NCI-H69 (cell line): Measurements from ENCODE around the gene FGF5.
"Not testable (repeated sequence)": the region's sequence is repeated elsewhere in the genome, so short reads cannot be mapped to it uniquely, and the experiment has no call there.

Source experiments
- DNase-seq: peaks from one replicate; lab custom pipeline; 2025; lab: John Stamatoyannopoulos, UW

FGF5 gene, protein sequence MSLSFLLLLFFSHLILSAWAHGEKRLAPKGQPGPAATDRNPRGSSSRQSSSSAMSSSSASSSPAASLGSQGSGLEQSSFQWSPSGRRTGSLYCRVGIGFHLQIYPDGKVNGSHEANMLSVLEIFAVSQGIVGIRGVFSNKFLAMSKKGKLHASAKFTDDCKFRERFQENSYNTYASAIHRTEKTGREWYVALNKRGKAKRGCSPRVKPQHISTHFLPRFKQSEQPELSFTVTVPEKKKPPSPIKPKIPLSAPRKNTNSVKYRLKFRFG

DNA sequence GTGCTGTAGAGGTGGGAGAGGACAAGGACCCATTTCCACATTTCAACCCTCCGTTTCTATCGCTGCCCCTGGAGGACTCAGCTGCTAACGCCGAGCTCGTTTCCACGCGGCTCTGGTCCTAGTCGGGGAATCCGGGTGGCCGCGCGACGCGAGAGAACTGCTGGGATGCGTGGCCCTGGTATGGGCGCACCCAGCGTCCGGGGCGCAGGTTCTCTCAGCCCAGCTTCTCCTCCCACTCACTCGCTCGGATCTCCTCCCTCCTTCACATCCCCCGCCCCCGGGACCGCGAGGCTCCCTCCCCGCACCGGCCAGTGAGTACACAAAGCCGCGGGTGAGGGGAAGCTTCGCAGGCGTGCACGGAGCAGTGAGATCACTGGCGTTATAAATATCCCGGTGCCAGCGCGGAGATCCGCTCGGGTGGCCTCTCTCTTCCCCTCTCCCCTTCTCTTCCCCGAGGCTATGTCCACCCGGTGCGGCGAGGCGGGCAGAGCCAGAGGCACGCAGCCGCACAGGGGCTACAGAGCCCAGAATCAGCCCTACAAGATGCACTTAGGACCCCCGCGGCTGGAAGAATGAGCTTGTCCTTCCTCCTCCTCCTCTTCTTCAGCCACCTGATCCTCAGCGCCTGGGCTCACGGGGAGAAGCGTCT lies at the start of gene FGF5:
Gene FGF5, plus strand, starts transcription at position 412 of the 649 bp plus-strand sequence. Its CDS starts 161 bp downstream, at position 573.
- peak; percentile 89 for DNase-seq

DNA sequence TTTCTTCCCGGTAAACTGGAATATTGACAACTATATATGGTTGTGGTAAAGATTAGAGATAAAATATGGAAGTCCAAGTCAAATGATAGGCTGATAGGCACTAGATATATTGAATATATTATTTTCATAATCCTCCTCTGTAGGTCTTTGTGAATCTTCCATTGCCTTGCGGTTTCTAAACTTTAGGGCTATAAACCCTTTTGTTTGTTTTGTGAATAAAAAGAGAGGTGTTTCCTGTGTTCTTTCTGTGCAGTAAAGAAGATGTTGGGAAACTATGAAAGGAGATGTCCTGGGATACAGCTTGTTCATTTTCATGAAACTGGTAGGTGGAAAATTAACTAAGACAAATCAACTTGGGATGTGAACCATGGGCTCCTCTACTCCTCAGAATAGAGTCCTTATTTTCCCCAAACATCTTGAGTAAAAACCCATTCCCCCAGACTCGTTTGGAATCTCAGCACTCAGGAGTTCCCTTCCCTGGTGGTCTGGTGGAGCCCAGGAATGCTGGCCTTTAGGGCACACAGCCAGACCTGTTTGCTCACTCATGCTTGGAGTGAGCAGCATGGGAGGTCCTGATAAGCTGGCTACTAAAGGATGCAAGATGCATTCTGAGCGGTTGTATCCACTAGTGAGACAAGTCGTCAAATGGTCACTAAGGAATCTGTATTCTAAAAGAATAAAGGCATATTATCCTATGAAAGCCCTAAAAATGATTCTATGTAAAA lies 47.0 kb upstream of the FGF5 start:
- no peak for DNase-seq

DNA sequence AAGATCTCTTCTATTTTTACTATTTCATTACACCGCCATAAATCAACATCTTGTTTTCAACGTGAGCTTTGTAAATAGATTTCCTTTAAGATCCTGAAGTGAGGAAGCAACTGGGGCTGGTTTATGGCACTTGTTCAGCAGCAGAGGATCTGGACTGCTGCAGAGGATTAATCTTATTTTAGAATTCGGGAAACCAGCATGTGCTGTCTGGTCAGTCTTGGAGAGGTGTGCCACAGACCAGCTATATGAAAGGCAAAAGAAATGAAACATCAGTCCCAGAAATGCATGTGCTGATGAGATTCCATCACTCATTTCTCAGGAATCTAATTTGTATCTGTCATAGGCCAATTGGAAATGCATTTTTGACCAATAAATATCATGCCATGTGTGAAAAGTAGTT lies 45.8 kb upstream of the FGF5 start:
- DNase-seq: no peak

DNA sequence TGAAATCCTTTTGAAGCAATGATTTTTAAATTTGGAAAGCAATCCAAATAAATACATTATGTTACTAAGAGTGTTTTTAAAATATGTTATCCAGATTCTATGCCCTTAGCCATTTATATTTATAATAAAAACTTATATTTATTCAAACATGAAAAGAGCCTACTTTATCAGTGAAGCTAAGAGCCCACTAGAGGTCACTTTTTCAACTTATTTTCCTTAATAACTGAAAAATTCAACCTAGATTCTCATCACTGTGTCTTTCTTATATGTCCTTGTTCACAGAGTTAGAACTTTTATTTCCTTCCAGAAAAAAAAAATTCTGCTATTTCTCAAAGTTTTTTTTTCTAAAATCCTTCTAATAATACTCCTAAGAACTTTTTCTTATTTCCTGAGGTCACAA lies 45.3 kb upstream of the FGF5 start:
- DNase-seq: peak; percentile 53

DNA sequence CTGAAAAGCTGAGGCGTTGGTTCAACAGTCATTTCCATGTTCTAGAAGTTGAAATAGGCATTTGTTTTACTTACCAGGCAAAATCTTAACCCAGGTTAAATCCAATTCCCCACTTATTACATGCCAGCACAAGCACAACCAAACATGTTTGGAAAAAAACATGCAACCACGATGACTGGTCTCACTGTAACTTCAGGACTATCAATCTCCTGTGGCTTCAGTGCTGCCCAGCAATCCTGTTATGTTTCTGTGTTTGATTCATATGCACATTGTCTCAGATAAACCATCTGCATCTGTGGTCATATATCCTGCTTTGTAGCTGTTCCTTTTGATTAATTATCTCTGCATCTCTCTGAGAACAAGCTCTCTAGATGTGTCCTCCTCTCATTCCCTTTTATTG lies 40.9 kb upstream of the FGF5 start:
- no peak for DNase-seq

DNA sequence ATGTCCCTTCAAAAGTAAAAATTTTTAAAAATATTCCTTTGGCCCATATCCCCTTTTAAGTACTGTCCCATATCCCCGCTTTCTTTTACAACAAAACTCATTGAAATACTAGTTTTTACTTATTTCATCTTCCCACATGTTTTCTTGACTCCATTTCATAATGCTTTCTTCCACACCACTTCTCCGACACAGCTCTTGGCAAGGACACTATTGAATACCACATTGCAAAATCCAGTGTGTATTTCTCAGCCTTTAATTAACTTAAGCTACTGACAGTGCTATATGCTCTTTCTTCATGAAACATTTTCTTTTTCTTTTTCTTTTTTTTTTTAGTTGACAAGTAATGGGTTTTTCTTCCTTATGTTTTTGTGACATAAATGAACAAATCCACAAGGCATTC lies 40.4 kb upstream of the FGF5 start:
- no peak for DNase-seq

DNA sequence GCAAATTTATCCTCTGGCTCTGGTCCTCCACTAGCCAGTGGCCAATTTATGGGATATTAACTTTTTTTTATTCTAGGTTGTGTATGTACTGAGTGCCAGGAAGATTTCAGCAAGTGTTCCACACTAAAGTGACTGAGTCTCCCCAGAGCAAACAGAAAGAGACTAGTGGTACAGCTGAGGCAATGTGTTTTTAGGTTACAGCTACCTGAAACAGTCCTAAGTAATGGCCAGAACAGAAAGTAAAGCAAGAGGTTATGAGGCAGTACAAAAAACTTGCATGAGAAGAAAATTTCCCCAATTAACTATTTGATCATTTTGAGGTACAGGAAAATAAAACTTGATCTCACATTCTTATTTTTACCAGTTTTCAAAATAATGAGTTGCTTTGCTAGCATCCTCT lies 38.0 kb upstream of the FGF5 start:
- DNase-seq: no peak

DNA sequence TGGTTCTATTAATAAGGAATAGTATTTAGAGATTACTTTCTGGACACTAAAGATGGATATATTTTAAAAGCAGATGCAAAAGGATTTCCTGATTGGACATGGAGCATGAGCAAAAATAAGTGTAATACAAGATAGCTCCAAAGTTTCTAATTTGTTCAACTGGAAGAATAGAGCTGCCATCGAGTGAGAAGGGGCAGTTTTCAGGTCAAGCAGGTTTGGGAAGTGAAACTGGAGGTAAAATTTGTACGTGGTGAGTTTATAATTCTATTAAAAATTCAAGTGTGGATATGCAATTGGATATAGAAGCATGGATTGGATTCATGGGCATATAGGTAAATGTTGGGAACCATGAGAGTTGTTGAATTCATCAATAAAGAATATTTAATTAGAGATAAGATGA lies 37.3 kb upstream of the FGF5 start:
- no peak for DNase-seq

DNA sequence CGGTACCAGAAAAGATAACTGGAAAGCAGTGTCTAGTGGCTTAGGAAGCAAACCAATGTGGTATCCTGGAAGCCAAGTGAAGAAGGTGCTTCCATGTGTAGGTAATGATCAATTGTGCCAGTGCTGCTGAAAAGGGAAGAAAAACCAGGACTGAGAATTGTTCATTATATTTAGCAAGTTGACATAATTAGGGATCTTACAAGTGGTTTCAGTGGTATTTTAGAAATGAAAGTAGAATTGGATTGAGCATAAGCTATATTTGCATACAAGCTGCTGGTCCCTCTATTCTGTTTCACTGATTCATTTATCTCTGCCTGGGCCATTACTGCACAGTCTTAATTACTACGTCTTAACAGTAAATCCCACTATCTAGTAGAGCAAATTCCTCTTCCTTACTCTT lies 36.9 kb upstream of the FGF5 start:
- DNase-seq: no peak

DNA sequence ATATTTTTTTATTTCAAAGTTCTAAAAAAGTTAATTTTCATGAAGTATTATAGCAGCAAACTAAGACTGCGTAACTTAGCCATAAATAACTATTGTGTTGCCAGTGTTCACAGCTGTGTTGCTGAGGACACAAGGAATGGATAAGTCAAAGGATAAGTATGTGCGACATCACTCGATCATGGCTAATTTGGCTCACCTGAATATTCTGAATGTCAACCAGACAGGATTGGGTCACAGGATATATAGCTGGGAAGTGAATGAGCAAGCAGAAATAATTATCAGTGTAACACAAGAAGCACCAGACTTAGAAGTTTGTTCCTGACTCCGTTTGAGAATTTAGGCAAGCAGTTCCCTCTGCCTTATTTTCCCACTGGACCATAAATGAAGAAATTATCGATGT lies 35.3 kb upstream of the FGF5 start:
- DNase-seq: peak; percentile 8

DNA sequence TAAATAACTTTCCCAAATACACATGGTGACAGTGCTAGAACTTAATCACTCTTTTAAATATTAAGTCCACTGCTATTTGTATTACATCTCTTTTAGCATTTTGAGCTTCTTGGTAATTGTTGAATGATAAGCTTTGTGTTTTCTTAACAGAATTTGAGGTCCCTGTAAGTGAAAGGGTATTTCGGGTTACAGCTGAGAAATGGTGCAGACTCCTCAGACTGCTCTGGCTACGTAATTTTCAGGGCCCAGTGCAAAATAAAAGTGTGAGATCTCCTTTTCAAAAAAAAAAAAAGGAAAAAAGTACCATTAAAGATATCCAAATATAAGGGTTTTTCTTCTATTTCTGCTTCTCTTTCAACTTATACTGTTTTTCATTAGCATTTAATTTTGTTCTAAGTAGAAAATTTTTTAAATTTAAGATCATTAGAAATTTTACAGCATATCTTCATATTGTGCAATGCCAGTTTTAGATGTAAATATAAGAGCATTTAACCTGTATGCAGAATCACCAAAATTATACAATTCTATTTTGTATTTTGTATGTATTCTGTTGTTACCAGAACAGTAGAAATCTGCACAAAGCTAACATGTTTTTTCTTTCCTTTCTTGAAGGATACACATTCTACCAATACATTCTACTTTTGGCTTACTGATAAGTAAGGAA lies 33.6 kb upstream of the FGF5 start:
- no peak for DNase-seq

DNA sequence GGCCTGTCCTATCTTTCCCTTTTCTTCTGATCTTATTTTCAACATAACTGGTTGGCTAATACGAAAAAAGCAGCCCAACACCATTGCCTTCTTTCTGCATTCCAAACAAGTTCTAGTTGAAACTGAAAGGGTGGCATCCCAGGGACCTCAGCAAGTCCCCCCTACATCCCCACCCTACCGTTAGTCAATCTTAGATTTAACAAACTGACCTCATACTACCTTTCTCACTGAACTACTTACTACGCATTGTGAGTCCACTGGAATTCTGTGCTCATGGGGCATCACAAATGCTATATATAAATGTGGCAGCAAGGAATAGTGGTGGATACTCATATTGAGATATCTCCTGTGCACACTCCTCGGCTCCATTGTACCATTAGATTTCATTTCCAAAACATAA lies 33.1 kb upstream of the FGF5 start:
- DNase-seq: no peak

DNA sequence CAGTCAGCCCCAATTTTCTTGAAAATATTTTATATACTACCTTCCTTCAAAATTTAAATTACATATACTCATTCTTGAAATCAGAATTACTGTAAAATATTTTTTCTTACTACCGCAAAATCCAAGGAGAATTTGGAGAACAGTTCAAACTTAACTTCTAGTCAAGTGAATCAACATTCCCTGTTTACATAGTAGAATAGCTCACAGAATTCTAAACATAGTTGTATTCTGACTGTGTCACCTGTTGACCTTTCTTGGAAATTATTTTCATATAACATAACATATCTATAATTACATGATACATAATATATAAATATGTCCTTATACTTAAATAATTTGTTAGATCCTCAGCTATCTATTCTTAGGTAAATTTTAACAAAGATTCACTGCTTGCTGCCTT lies 31.0 kb upstream of the FGF5 start:
- no peak for DNase-seq

DNA sequence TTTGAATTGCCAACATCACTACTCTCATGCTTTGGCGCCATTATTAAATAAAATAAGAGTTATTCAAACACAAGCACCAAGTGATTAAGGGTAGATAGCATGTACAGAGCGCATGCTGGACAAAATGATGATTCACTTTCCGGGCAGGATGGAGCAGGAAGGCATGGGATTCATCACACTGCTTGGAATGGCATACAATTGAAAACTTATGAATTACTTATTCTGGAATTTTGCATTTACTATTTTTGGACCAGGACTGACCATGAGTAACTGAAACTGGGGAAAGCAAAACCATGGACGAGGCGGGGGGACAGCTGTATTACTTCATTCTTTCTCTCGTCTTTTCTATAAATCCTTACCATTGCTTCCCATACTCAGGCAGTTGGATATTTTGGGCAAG lies 28.5 kb upstream of the FGF5 start:
- DNase-seq: no peak

DNA sequence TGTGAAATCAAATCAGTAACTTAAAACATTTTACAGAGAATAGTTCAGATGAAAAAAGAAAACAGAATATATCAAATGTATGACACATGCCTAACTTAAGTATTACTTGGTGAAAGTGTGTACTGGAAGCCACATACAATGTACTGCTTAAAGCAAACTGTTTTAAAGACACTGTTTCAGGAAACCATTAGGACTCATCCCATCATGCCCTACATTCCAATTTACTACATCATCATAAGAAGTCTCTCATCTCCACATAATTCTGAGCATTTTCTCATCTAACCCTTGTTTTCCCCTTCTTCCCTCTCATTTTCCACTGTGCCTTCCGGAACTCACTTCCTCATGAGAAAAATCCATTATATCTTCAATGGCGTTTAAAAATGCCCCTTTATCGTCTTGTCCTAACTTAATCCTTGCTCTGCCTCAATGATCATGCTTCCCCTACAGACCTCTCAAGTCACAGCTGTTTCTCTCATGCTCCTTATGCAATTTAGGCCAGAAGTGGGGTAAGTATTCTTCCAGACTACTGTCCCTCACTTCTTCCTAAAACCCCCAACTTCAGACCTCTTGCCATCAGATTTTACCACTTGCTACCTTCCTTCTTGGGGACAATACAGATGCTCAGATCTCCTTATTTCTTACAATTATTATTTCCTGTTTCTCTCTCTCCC lies 26.8 kb upstream of the FGF5 start:
- no peak for DNase-seq

DNA sequence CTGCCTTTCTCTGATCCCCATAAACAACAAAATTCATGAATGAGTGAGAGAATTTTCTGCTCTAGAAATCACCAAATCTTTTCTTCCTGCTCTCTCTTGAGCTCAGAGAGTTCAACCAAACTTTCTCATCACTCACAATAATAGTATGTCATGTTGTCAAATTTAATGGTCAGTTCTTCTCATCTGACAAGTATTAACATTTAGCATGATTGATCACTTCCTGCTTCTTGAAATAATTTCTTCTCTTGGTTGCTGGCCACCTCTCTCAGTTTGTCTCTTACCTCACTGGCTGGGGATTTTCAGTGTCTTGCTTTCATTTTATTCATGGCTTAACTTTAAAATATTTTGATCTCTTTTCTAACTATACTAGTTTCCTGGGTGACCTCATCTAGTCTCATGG lies 25.5 kb upstream of the FGF5 start:
- DNase-seq: peak; percentile 60

DNA sequence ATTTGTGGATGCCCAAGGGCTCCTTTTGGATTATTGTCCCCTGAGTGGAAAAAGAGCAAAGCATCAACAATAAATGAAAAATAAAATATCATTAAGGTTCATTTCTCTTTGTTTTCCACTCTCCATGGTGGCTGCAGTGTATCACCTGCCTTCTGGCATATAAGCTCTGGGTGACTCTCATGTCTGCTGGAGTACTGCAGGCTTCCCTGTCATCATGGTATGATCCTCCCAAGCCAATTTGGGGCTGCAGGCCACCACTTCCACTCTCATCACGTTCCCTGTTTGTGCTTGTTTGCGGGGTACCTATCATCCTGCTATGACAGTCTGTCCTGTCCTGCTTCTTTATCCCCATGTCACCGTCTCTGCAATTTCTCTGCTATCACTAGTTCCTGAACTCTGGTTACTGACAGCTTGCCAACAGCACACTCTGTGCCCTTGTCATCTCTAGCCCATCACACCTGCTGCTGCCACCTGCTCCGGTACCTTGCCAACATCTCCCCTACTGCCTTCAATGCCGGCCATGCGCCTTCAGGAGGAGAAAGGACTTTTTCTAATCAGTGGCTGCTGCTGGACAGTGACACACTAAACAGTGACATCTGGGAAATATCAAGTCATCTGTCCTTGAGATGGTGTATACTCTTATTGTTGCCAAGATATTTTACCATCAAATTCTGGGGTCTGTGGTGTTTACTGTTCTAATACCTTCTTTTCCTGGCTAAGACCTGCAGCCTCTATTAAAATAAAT lies 23.0 kb upstream of the FGF5 start:
- DNase-seq: peak; percentile 74

DNA sequence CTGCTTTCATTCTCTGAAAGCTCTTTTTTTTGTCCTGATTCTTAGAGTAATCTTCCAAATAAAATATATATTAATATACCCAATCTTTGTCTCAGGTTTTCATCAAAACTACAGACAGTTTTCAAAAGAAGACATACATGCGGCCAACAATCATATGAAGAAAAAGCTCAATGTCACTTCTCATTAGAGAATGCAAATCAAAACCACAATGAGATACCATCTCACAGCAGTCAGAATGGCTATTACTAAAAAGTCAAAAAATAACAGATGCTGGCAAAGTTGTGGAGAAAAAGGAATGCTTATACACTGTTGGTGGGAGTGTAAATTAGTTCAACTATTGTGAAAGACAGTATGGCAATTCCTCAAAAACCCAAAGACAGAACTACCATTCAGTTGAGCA lies 19.0 kb upstream of the FGF5 start:
- not testable (repeated sequence) for DNase-seq

DNA sequence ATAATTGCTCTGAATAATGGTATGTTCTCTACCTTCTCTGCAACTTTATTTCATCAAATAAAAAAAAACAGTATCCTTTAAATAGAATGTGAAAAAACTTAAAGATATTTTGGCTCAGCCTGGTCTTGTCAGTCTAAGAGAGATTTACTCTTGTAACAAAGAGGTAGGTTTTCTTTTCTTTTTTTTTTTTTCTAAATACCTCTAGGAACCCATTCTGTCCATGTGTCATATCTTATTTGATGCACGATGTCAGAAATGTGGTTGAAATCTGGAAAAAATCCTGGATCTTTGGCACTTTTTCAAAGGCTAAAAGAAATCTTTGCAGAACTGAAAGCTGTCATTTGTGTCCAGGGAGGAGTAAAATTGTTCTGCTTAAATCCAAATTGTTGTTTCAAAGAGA lies 17.3 kb upstream of the FGF5 start:
- DNase-seq: no peak

DNA sequence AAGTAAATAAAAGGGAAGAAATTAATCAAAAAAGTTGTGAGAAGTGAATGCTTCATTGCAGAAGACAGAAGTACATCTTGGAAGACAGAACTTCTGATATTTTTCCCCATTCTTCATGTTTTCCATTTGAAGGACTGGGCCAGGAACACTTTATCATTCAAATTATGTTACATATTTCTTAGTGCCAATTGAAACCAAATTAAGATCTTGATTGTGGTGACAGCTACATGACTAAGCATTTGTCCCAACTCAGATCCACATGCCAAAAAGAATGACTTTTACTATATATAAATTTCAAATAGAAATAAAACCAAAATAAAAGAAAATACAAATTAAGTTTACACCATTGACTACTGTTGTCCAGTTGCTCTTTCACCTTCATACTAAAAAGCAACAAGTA lies 14.0 kb upstream of the FGF5 start:
- DNase-seq: no peak

DNA sequence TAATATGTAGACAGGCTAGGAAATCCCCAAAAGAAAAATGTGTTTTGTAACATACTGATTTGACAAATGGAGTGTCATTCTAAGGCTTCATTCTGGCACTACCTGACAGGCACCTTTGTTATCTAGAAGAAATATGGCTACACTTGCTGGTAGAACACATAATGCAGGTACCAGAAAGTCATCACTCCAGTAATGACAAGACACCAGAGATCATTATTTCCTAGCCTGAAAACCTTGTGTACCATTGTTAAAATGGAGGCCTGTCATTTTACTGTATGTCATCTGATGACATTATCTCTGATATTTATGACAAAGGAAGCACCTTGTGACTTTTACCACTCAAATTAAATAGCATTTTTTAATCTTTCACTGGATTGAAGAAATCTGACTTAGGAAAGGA lies 13.5 kb upstream of the FGF5 start:
- DNase-seq: no peak

DNA sequence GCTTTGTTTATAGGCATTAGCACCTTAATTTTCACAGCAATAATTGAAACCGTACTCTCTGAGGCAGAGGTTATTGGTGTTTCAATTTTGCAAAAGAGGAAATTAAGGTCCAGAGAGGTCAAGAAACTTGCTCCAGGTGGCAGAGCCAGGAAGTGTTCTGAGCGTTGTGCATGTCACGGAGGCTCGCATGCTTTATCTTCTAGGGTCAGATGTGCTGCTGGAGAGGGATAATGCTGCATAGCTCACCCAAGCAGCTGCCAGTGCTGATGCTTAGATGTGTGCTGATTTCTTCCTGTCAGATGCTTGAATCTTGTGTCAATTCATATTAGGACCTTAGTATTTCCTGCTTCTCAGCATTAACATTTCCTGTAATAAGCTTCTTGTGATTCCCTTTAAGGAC lies 13.0 kb upstream of the FGF5 start:
- no peak for DNase-seq
